ENCODE measurements around the gene INPP4B. TPM values are rescaled to one million over a fixed set of nuclear protein-coding genes. Genes with fewer than 3 reads are reported as not detected.

INPP4B gene
- total and polyA plus RNA-seq, 2 experiments from 2014 or later = 20.3 to 27.5 TPM

DNA sequence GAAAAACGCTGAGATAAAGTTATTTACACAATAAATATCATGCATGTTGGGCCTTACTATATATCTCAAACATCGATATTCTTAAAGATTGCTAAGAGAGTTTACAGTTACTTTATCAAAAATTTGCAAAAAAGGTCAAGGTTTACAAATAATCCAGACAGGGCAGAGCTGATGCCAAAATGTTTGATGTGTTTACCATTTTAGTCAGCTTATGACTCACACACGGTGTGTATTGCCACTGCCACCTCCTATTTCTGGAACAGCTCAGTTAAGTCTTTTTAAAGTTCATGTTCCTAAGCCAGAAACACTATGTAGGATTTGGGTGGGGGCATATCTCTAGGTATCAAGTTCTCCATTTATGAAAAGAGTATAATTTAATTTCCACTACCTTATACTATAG is 580.6 kb downstream of the INPP4B start:
- peak; percentile 81 for DNase-seq
- Histone ChIP-seq H2AFZ (no peak overlapping the region), H3K79me2 (ENCODE audit: insufficient read depth) (peaks cover 5% of the 10 kb centered on the region; the same call in 1 of the 2 replicates), H3K27ac (peak overlapping the region; percentile 90), H3F3A (ENCODE audit: insufficient read depth) (peaks cover 21% of the 10 kb centered on the region), H3K4me1 (ENCODE audit: insufficient read depth) (peaks cover 28% of the 10 kb centered on the region), H3K36me3 (ENCODE audit: low read depth) (no peaks in the 10 kb centered on the region), H3K9me2 (ENCODE audit: insufficient read depth) (no peaks in the 10 kb centered on the region), H3K27me3 (replicated peaks; ENCODE audit: insufficient read depth) (no peaks in the 10 kb centered on the region), H3K4me2 (ENCODE audit: unreplicated experiment) (peak overlapping the region; percentile 43), H4K20me1 (ENCODE audit: insufficient read depth) (no peaks in the 10 kb centered on the region), H3K9me3 (ENCODE audit: low read depth) (no peaks in the 10 kb centered on the region), H3K9ac (peak overlapping the region; percentile 54; the same call in 1 of the 2 replicates), H3K4me3 (no peak overlapping the region)
- 64 to 67% methylated on average over 3 of the region's 3 CpGs for WGBS, 2 experiments (ENCODE audit: low coverage in 1 of 2, low lambda C conversion rate in 2 of 2, missing lambda C conversion rate in 2 of 2)
- TF ChIP-seq EZH2phosphoT487 (IDR thresholded peaks at IDR 0.05; ENCODE audit: insufficient read depth, low read depth) = no peak
- no peak for TF ChIP-seq EZH2 (IDR thresholded peaks at IDR 0.05; ENCODE audit: insufficient read depth, poor library complexity, severe bottlenecking)
- in situ Hi-C loops (cut with MboI) = no loop called here

DNA sequence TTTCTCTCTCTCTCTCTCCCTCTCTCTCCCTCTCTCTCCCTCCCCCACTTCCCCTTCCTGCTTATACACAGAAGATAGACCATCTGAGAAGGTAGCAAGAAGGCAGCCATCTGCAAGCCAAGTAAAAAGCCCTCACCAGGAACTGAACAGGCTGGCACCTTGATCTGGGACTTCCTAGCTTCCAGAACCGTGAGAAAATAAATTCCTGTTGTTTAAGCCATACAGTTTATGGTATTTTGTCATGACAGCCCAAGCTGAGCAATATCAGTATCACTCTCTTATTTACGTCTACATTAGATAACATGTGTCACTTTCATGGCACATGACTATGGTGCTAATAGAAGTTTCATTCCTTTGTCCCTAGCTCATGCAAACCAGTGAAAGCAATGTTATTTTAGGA is 581.1 kb downstream of the INPP4B start:
- Histone ChIP-seq H3K36me3 (ENCODE audit: low read depth) (no peaks in the 10 kb centered on the region), H3K9me2 (ENCODE audit: insufficient read depth) (no peaks in the 10 kb centered on the region), H3K9me3 (ENCODE audit: low read depth) (no peaks in the 10 kb centered on the region), H4K20me1 (ENCODE audit: insufficient read depth) (no peaks in the 10 kb centered on the region), H3F3A (ENCODE audit: insufficient read depth) (peaks cover 21% of the 10 kb centered on the region), H3K4me1 (ENCODE audit: insufficient read depth) (peaks cover 28% of the 10 kb centered on the region), H3K4me2 (ENCODE audit: unreplicated experiment) (peak overlapping the region; percentile 43), H3K27ac (peak overlapping the region; percentile 90), H2AFZ (0 out of 2 replicates have a peak overlapping the region, but pooled peaks have one; percentile 11), H3K27me3 (replicated peaks; ENCODE audit: insufficient read depth) (no peaks in the 10 kb centered on the region), H3K4me3 (no peak overlapping the region), H3K9ac (peak overlapping the region; percentile 54), H3K79me2 (ENCODE audit: insufficient read depth) (peaks cover 5% of the 10 kb centered on the region; the same call in 1 of the 2 replicates)
- 14 to 19% methylated on average over 2 of the region's 2 CpGs for WGBS, 2 experiments (ENCODE audit: low coverage in 1 of 2, low lambda C conversion rate in 2 of 2, missing lambda C conversion rate in 2 of 2)
- in situ Hi-C loops (cut with MboI) = no loop called here
- DNase-seq = peak; percentile 75
- TF ChIP-seq EZH2phosphoT487 (IDR thresholded peaks at IDR 0.05; ENCODE audit: insufficient read depth, low read depth) = no peak
- TF ChIP-seq EZH2 (IDR thresholded peaks at IDR 0.05; ENCODE audit: insufficient read depth, poor library complexity, severe bottlenecking) = no peak

DNA sequence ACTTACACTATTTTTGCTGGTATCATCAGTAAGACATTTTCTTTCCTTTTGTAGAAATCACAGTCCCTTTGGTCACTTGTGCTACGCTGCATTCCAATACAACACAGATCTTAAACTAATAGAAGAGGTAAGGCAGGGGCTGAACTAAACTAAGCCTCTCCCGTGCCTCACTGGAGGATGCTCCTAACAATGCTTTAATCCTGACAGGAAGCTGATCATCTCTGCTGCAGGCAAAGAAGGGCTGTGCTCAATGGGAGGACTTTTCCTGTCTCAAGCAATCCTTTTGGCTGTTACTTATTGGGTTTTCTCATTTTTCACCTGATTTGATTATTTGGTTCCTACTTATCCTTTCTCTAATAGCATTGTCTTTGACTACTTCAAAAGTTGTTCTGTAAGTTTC is 583.1 kb downstream of the INPP4B start:
- Histone ChIP-seq H3K27ac (no peak overlapping the region), H3K9ac (no peak overlapping the region), H3K9me2 (ENCODE audit: insufficient read depth) (no peaks in the 10 kb centered on the region; the same call in 1 of the 2 replicates), H3K4me2 (ENCODE audit: unreplicated experiment) (no peak overlapping the region), H3K4me3 (no peak overlapping the region), H2AFZ (no peak overlapping the region), H4K20me1 (ENCODE audit: insufficient read depth) (no peaks in the 10 kb centered on the region), H3K9me3 (ENCODE audit: low read depth) (no peaks in the 10 kb centered on the region), H3K27me3 (replicated peaks; ENCODE audit: insufficient read depth) (no peaks in the 10 kb centered on the region), H3F3A (ENCODE audit: insufficient read depth) (peaks cover 21% of the 10 kb centered on the region), H3K4me1 (ENCODE audit: insufficient read depth) (peaks cover 28% of the 10 kb centered on the region), H3K36me3 (ENCODE audit: low read depth) (no peaks in the 10 kb centered on the region), H3K79me2 (ENCODE audit: insufficient read depth) (peaks cover 5% of the 10 kb centered on the region; the same call in 1 of the 2 replicates)
- TF ChIP-seq EZH2phosphoT487 (IDR thresholded peaks at IDR 0.05; ENCODE audit: insufficient read depth, low read depth) (no peak), EZH2 (IDR thresholded peaks at IDR 0.05; ENCODE audit: insufficient read depth, poor library complexity, severe bottlenecking) (no peak)
- in situ Hi-C loops (cut with MboI) = no loop called here
- no peak for DNase-seq
- 71 to 73% methylated on average over 2 of the region's 2 CpGs for WGBS, 2 experiments (ENCODE audit: low coverage in 1 of 2, low lambda C conversion rate in 2 of 2, missing lambda C conversion rate in 2 of 2)

DNA sequence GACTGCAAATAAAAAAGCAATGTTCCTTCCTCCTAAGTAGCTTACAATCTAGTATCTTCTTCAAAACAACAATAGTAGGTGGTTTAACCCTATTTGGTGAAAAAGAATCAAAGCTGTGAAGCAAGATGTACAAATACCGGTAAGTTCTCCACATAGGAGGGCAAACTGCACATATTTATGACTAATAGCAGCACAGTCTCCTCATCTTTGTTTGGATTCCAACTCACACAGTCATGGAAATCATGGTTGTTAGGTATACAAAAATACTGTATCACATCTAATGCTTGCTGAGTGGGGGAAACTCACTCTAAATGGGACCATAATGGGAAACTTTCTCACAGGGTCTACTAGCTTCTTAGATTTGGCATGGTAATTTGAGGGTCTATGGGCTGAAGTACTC is 597.2 kb downstream of the INPP4B start:
- peaks cover 14% of the 10 kb centered on the region for H3K4me1 ChIP-seq (ENCODE audit: insufficient read depth)

More for the DNA sequence above, 597.2 kb downstream of the INPP4B start:
- peak; percentile 88 for DNase-seq
- no peaks in the 10 kb centered on the region for H3K9me2 ChIP-seq (ENCODE audit: insufficient read depth)
- 6 to 8% methylated on average over 1 of the region's 1 CpG for WGBS, 2 experiments (ENCODE audit: low coverage in 1 of 2, low lambda C conversion rate in 2 of 2, missing lambda C conversion rate in 2 of 2)
- in situ Hi-C loops (cut with MboI) = no loop called here
- no peak for TF ChIP-seq EZH2phosphoT487 (IDR thresholded peaks at IDR 0.05; ENCODE audit: insufficient read depth, low read depth)
- TF ChIP-seq EZH2 (IDR thresholded peaks at IDR 0.05; ENCODE audit: insufficient read depth, poor library complexity, severe bottlenecking) = no peak
- H3F3A ChIP-seq (ENCODE audit: insufficient read depth) = peaks cover 14% of the 10 kb centered on the region; the same call in 1 of the 2 replicates
- no peaks in the 10 kb centered on the region for H4K20me1 ChIP-seq (ENCODE audit: insufficient read depth)
- H3K9ac ChIP-seq = peak overlapping the region; percentile 33; the same call in 1 of the 2 replicates
- H3K4me2 ChIP-seq (ENCODE audit: unreplicated experiment) = peak overlapping the region; percentile 39
- H2AFZ ChIP-seq = no peak overlapping the region
- peak overlapping the region; percentile 83 for H3K27ac ChIP-seq
- no peaks in the 10 kb centered on the region for H3K36me3 ChIP-seq (ENCODE audit: low read depth)
- peaks cover 10% of the 10 kb centered on the region; the same call in 1 of the 2 replicates for H3K79me2 ChIP-seq (ENCODE audit: insufficient read depth)
- H3K9me3 ChIP-seq (ENCODE audit: low read depth) = no peaks in the 10 kb centered on the region
- H3K4me3 ChIP-seq = no peak overlapping the region
- H3K27me3 ChIP-seq (replicated peaks; ENCODE audit: insufficient read depth) = no peaks in the 10 kb centered on the region

All from GM23248 (cell line).